Adrenal gland (tissue), 12 donors: ENCODE results near the gene CCL8. TPM values are rescaled to one million over a fixed set of nuclear protein-coding genes. Genes with fewer than 3 reads are reported as not detected.

ENCODE experiments used
- DNase-seq, 7 donors: peaks; one replicate each; pipeline ENCODE4 v3.0.0-alpha.2; 2019 to 2020
- H3K27ac ChIP-seq, 5 donors: fragments of 200-600 bp; sonication (generic) in 4 of 5; 1 replicate in 3 of 5; 2 replicates in 2 of 5; pipeline versions ENCODE4 v1.5.1 to v1.8.0; 2016 to 2020; ENCODE audit warnings: mild to moderate bottlenecking in 1 of 5
- H3K27me3 ChIP-seq: fragments of 200-600 bp; 2 replicates; pipeline ENCODE4 v1.8.0; 2021
- H3K36me3 ChIP-seq, 2 donors: fragments of 200-600 bp; replicated peaks in 1 of 2; 1 replicate in 1 of 2; 2 replicates in 1 of 2; pipeline versions ENCODE4 v1.5.1 to v1.8.0; 2018 to 2022
- H3K4me1 ChIP-seq, 2 donors: fragments of 200-600 bp; replicated peaks in 1 of 2; 1 replicate in 1 of 2; 2 replicates in 1 of 2; pipeline versions ENCODE4 v1.5.1 to v1.8.0; 2018 to 2021
- H3K4me3 ChIP-seq, 4 donors: fragments of 200-600 bp; sonication (generic) in 3 of 4; one replicate each; pipeline ENCODE4 v1.5.1; 2016 to 2018
- H3K9me3 ChIP-seq, 3 donors: fragments of 200-600 bp; sonication (generic) in 1 of 3; replicated peaks in 1 of 3; 1 replicate in 2 of 3; 2 replicates in 1 of 3; pipeline versions ENCODE4 v1.5.1 to v1.8.0; 2016 to 2021
- CTCF ChIP-seq, 6 experiments: fragments of 450-650 bp in 4 of 6; fragments of 200-600 bp in 2 of 6; sonication (generic) in 1 of 6; IDR thresholded peaks; 1 replicate in 5 of 6; 2 replicates in 1 of 6; pipeline versions ENCODE4 v1.5.1 to v1.8.0; 2016 to 2021; ENCODE audit warnings: antibody characterized with exemption in 6 of 6, mild to moderate bottlenecking in 2 of 6, moderate library complexity in 1 of 6
- POLR2A ChIP-seq, 2 donors: fragments of 450-650 bp; IDR thresholded peaks; one replicate each; pipeline ENCODE4 v1.6.1; 2017; ENCODE audit warnings: antibody characterized with exemption in 2 of 2, mild to moderate bottlenecking in 2 of 2, moderate library complexity in 1 of 2
- WGBS, 4 donors: extraction: QIAGEN DNeasy Blood & Tissue Kit in 2 of 4; methylation state at CpG; one replicate each; pipeline versions ENCODE4 v1.1.5 to v1.1.7; 2013 to 2017; 5-methylcytosine and 5-hydroxymethylcytosine counted together
- intact Hi-C, 2 donors: fragments of 100-400 bp; cut with DNase I; formaldehyde crosslinking; loops; one replicate each; pipeline versions ENCODE4 v1.14.1 to v1.15.0; 2022 to 2023
- polyA plus RNA-seq, 3 donors: library from polyadenylated mRNA; stranded (reverse); fragments of 200-250 nt in 2 of 3; fragments of 350-450 nt in 1 of 3; fragmentation: Illumina TruSeq in 1 of 3; extraction: RNeasy Lipid Tissue Mini Kit (QIAGEN cat#74804) in 1 of 3; gene quantifications; one replicate each; pipeline ENCODE4 v1.2.3, GENCODE V29; 2013 to 2014
- total RNA-seq, 9 donors: library from RNA; depleted of rRNA in 4 of 9; stranded (reverse); fragments of >200 nt in 4 of 9; fragments of 120-200 nt in 1 of 9; fragmentation: NEBNext Ultra II Directional in 1 of 9; extraction: Animal tissue kit (Norgen Biotek cat#: 25700) in 1 of 9; gene quantifications; one replicate each; pipeline versions ENCODE4 v1.1.0 to v1.2.4, GENCODE V29; 2013 to 2023
- donor health status: healthy with polysubstance abuse.
- donor health status: Bipolar disorder and iron deficiency.
- donor health status: DM: yes; HTN: yes; CAD: no.
- donor health status: DM: no; HTN: no; CAD: no.
- donor health status: DM: no; HTN: no; CAD: no.
- donor health status: DM: yes; HTN: yes; CAD: no.

The CCL8 gene
- total and polyA plus RNA-seq, 12 donors, result 0.17 to 5.4 (median 1.1) TPM; not detected in 2

GRCh38 chr17:34283571-34283970, 35.7 kb upstream of the CCL8 start:
- Histone ChIP-seq H3K27me3 (no peaks in the 10 kb centered on the region), H3K4me1 (no peaks in the 10 kb centered on the region), H3K27ac (no peak overlapping the region), H3K9me3 (no peaks in the 10 kb centered on the region), H3K36me3 (no peaks in the 10 kb centered on the region), H3K4me3 (no peak overlapping the region)
- no peak for DNase-seq
- TF ChIP-seq CTCF (IDR thresholded peaks at IDR 0.05) (no peak), POLR2A (IDR thresholded peaks at IDR 0.05) (no peak)
- intact Hi-C loops, result no loop called here
- 71 to 81% (median 73%) methylated on average over 6 of the region's 6 CpGs for WGBS, 4 donors

- TF ChIP-seq POLR2A (IDR thresholded peaks at IDR 0.05), result no peak
- TF ChIP-seq CTCF (IDR thresholded peaks at IDR 0.05), result no peak
- no peaks in the 10 kb centered on the region for H3K9me3 ChIP-seq
- no peak for DNase-seq
- no peaks in the 10 kb centered on the region for H3K36me3 ChIP-seq
- H3K27ac ChIP-seq, result no peak within 1 kb of the TSS
- H3K27me3 ChIP-seq, result no peaks in the 10 kb centered on the region
- no peak within 1 kb of the TSS for H3K4me3 ChIP-seq
- intact Hi-C loops, result no loop called here
- no peaks in the 10 kb centered on the region for H3K4me1 ChIP-seq
- 57 to 73% (median 66%) methylated on average over 4 of the region's 4 CpGs for WGBS, 4 donors
Observed at GRCh38 chr17:34285286-34285792, 33.9 kb upstream of the CCL8 start, which contains the start of gene CCL11. CCL11 (plus strand) TSS chr17:34285742; CDS start chr17:34285809, 67 bp downstream.

- Histone ChIP-seq H3K9me3 (no peaks in the 10 kb centered on the region), H3K27me3 (no peaks in the 10 kb centered on the region), H3K4me3 (no peak overlapping the region), H3K4me1 (no peaks in the 10 kb centered on the region), H3K27ac (no peak overlapping the region), H3K36me3 (no peaks in the 10 kb centered on the region)
- intact Hi-C loops, result no loop called here
- TF ChIP-seq CTCF (IDR thresholded peaks at IDR 0.05) (no peak), POLR2A (IDR thresholded peaks at IDR 0.05) (no peak)
- DNase-seq, result no peak
- WGBS, 4 donors, result 37 to 53% (median 44%) methylated on average over 2 of the region's 2 CpGs
Observed at GRCh38 chr17:34287875-34288274, 31.4 kb upstream of the CCL8 start.

GRCh38 chr17:34290586-34290985, 28.6 kb upstream of the CCL8 start:
- H3K9me3 ChIP-seq, result no peaks in the 10 kb centered on the region
- H3K27me3 ChIP-seq, result no peaks in the 10 kb centered on the region
- intact Hi-C loops, result no loop called here
- H3K4me3 ChIP-seq, result no peak overlapping the region
- H3K27ac ChIP-seq, result no peak overlapping the region
- TF ChIP-seq CTCF (IDR thresholded peaks at IDR 0.05), result no peak
- no peak for TF ChIP-seq POLR2A (IDR thresholded peaks at IDR 0.05)
- 60 to 79% (median 71%) methylated on average over 1 to 4 of the region's 4 CpGs for WGBS, 4 donors
- DNase-seq, result no peak
- H3K4me1 ChIP-seq, result no peaks in the 10 kb centered on the region
- no peaks in the 10 kb centered on the region for H3K36me3 ChIP-seq
